A673 (cell line): ENCODE measurements around the gene GMPR.

ENCODE experiments used
- EZH2 ChIP-seq: fragments of 200-600 bp; sonication (generic); IDR thresholded peaks from 2 replicates; pipeline ENCODE4 v1.6.1; 2017; ENCODE audit warnings: borderline replicate concordance, low read depth, mild to moderate bottlenecking, mixed read lengths, antibody characterized with exemption, low read length; ENCODE audit not compliant: poor library complexity, severe bottlenecking
- TF ChIP-seq, protein P1 (sequence below): fragments of 300-800, 200-600 bp; sonication (generic); conservative IDR thresholded peaks from 2 replicates; pipeline ENCODE4 v1.5.1; 2017; ENCODE audit warnings: low read depth, mild to moderate bottlenecking, antibody characterized with exemption, low read length, moderate library complexity, mixed read lengths

DNA sequence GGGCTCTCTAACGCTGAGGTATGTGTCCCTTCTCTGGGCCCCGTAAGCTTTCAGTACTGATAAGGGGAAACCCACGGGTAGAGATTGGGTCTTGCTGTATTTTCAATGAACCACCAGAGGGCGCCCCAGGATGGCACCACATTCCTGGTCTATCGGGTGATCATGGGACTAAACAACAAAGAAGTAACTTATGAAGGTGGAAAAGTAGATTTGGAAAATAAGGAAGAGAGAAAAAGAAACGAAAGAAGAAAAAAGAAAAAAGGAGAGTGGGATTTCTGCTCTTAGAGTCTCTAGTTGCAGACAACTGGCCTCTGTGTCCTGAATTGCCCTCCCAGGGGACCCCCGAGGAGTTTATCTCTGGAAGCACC, 93.8 kb downstream of the GMPR start:
- TF ChIP-seq, protein P1, sequence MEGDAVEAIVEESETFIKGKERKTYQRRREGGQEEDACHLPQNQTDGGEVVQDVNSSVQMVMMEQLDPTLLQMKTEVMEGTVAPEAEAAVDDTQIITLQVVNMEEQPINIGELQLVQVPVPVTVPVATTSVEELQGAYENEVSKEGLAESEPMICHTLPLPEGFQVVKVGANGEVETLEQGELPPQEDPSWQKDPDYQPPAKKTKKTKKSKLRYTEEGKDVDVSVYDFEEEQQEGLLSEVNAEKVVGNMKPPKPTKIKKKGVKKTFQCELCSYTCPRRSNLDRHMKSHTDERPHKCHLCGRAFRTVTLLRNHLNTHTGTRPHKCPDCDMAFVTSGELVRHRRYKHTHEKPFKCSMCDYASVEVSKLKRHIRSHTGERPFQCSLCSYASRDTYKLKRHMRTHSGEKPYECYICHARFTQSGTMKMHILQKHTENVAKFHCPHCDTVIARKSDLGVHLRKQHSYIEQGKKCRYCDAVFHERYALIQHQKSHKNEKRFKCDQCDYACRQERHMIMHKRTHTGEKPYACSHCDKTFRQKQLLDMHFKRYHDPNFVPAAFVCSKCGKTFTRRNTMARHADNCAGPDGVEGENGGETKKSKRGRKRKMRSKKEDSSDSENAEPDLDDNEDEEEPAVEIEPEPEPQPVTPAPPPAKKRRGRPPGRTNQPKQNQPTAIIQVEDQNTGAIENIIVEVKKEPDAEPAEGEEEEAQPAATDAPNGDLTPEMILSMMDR: peak; percentile 94
- TF ChIP-seq EZH2: no peak
